Left cardiac atrium (tissue), 4 donors: ENCODE data around the gene TP53RK. TPM values are rescaled to one million over a fixed set of nuclear protein-coding genes. Genes with fewer than 3 reads are reported as not detected.

Experiments used
- ATAC-seq, 2 donors: fragments of 200-7000 bp; cut with Tn5 transposase; one replicate each; pipeline ENCODE4 v1.9.1; 2020; ENCODE audit warnings: mild to moderate bottlenecking in 2 of 2, moderate library complexity in 2 of 2
- DNase-seq: peaks from one replicate; pipeline ENCODE4 v3.0.0-alpha.2; 2020
- intact Hi-C, 2 donors: fragments of 100-400 bp; cut with DNase I; formaldehyde crosslinking; loops; one replicate each; pipeline versions ENCODE4 v1.14.1 to v1.15.1; 2022 to 2023
- long read RNA-seq: library from polyadenylated mRNA; unstranded; transcript quantifications from one replicate; pipeline ENCODE4 v2.0.0, GENCODE V29; 2021
- total RNA-seq, 2 donors: library from RNA; stranded (reverse); fragmentation: NEBNext Ultra II Directional; extraction: Animal tissue kit (Norgen Biotek cat#: 25700); gene quantifications; one replicate each; pipeline ENCODE4 v1.2.1, GENCODE V29; 2021
- donor health status: DM: no; HTN: yes; CAD: no.
- donor health status: DM: no; HTN: yes; CAD: no; lungs with severe emphysema.
- donor health status: DM: yes; HTN: yes; CAD: no.
- donor health status: Dilated cardiomyopathy.

TP53RK gene
- 1 to 10 TPM; 6.8 to 9.7 TPM for total RNA-seq
- long read RNA-seq, transcript TP53RK-202 (2 exons, 3,515 nt): major isoform, 19 of 20 reads
- long read RNA-seq, partial matches to known transcripts: 0 of 20 reads
- long read RNA-seq, other reads (novel, unspliced or antisense): 0 of 20 reads

DNA sequence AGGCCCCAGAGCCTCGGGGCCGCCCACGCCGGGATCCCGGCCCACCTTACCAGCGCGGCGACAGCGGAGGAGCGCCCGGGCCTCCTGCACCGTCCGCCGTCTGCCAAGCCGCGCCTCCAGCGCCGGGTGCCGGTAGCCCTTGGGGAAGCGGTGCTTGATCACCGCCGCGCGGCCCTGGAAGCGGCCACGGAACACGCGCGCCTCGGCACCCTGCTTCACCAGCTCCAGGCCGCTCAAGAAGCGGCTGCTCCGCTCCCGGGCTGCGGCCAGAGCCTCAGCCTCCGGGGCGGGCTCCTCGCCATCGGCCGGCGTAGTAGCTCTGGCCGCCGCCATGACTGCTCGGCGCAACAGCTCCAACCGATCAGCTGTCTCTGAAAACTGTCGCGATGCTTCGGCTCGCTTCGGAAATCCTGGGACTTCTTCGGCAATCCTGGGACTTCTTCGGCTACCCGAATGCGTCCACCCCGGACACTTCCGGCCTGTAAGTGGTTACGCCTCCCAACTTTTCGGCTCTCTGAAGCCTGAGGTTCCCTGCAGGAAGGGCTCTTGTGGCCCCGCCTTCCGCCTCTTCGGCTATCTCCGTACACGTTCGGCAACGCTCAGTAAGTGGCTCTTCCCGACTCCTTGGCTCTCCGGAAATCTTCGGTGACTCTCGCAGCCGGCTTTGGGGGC is at the start of gene TP53RK:
TP53RK (minus strand) TSS at position 363 of the 672 bp plus-strand sequence; CDS start at position 333, 30 bp downstream.
- DNase-seq (peak; percentile 99), ATAC-seq (peak; percentile 96 to 99)
- intact Hi-C loops: no loop called here

DNA sequence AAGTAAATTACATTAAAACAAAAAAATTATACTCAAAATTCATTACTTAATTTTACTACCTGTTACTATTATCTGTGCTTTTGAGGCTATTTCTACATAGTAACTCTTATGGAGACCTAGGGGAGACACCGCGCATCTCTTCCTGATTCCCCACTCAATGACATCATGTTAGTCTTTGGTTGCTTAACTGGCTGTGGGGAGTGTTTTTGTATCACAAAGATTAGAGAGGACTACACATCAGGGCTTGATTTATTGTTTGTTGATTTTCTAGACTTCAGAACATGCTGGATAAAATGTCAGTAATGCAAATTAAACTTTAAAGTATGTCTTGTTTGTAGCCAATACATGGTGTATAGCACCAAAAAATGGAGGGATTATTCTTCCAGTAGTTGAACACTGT is 46.2 kb upstream of the TP53RK start:
- intact Hi-C loops: no loop called here
- DNase-seq: no peak
- ATAC-seq: no peak

DNA sequence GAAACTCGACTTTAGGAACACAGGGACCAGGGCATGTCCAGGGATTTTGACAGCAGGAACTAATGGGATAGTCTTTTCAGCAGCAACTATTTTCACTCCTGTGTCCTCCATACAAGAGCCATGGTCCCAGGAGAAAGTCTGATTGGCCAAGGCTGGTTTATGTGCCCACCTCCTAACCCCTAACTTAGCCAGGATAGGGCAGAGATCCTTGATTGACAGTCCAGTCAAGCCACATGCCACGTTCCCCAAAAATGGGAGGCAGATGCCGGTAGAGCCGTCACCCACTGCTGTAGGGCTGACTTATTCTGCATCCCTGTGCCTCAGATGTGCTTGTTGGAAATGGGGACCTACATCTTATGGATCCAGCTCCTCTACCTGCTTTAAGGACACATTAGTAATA is 42.5 kb upstream of the TP53RK start:
- intact Hi-C loops: no loop called here
- DNase-seq: no peak
- ATAC-seq: no peak

DNA sequence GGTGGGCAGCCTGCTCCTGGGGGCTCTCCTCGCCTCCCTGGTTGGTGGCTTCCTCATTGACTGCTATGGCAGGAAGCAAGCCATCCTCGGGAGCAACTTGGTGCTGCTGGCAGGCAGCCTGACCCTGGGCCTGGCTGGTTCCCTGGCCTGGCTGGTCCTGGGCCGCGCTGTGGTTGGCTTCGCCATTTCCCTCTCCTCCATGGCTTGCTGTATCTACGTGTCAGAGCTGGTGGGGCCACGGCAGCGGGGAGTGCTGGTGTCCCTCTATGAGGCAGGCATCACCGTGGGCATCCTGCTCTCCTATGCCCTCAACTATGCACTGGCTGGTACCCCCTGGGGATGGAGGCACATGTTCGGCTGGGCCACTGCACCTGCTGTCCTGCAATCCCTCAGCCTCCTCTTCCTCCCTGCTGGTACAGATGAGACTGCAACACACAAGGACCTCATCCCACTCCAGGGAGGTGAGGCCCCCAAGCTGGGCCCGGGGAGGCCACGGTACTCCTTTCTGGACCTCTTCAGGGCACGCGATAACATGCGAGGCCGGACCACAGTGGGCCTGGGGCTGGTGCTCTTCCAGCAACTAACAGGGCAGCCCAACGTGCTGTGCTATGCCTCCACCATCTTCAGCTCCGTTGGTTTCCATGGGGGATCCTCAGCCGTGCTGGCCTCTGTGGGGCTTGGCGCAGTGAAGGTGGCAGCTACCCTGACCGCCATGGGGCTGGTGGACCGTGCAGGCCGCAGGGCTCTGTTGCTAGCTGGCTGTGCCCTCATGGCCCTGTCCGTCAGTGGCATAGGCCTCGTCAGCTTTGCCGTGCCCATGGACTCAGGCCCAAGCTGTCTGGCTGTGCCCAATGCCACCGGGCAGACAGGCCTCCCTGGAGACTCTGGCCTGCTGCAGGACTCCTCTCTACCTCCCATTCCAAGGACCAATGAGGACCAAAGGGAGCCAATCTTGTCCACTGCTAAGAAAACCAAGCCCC is 36.2 kb upstream of the TP53RK start:
- DNase-seq (no peak), ATAC-seq (no peak)
- intact Hi-C loops: no loop called here

DNA sequence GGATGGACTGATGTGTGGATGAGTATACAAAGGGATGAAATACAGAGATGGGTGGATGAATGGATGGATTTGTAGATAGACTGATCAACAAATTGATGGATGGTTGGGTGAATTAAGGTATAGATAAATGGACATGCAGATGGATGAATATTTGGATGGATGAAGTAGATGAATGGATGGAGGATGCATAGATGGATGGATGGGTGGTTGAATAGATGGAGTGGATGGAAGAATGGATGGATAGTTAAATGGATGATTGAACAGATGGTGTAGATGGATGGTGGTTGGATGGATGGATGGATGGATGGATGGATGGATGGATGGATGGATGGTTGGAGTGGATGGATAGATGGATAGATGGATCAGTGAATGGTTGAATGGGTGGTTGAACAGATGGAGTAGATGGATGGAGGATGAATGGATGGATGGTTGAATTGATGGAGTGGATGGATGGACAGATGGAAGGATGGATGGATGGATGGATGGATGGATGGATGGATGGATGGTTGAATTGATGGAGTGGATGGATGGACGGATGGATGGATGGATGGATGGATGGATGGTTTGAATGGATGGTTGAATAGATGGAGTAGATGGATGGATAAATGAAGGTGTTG is 35.2 kb upstream of the TP53RK start:
- ATAC-seq (no peak), DNase-seq (no peak)
- intact Hi-C loops: no loop called here

DNA sequence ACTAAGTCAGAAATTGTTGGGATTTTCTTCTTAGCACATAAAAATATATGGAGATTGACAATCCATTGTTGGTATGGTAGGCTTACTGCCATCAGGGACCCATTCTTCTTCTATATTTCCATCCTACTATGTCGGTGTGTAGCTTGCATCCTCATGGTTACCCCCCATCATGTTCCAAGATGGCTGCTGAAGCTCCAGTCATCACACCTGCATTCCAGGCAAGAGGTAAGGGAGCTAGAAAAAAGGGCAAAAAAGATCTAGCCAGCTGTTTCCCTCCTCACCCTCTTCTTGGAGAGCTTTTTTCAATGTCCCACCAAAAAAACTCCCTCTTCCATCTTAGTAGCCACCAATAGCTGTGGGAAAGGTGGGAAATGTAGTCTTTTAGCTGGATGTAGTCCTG is 33.8 kb upstream of the TP53RK start:
- DNase-seq (no peak), ATAC-seq (no peak)
- intact Hi-C loops: no loop called here

DNA sequence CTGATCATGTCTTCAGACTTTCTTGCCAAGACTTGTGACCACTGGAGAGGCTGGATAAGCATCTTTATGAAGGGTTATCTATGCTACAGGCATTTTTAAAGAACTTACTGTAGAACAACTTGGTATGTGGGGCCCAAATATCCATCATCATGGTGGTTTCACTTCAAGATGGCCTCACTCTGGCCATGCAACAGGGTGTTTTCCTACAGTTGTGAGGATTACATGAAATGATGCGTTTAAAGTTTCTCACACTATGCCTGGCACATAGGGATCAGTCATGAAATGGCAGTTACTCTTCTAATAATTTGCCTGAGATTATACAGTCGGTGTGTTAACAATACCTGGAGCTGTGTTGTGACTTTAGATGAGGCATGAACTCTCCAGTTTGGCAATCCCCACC is 33.2 kb upstream of the TP53RK start:
- no peak for ATAC-seq

DNA sequence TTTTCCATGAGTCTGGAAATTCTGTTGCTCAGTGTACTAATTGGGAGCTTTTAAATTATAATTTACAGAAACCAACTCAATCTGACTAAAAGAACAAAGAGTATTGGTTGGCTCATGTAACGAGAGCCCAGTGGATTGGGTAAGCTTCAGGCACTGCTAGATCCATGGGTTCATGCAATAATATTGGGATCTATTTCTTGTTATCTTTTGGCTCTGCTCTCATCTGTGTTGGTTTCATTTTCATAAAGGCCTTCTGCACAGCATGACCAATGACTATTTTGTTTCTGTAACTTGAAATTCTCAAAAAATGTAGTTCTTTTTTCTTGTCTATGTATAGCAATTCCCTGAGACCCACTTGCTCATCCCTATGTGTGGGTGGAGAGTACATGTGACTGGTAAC is 32.2 kb upstream of the TP53RK start:
- DNase-seq: no peak
- intact Hi-C loops: no loop called here
- ATAC-seq: no peak

More for the DNA sequence above, 33.2 kb upstream of the TP53RK start:
- intact Hi-C loops: no loop called here
- no peak for DNase-seq

DNA sequence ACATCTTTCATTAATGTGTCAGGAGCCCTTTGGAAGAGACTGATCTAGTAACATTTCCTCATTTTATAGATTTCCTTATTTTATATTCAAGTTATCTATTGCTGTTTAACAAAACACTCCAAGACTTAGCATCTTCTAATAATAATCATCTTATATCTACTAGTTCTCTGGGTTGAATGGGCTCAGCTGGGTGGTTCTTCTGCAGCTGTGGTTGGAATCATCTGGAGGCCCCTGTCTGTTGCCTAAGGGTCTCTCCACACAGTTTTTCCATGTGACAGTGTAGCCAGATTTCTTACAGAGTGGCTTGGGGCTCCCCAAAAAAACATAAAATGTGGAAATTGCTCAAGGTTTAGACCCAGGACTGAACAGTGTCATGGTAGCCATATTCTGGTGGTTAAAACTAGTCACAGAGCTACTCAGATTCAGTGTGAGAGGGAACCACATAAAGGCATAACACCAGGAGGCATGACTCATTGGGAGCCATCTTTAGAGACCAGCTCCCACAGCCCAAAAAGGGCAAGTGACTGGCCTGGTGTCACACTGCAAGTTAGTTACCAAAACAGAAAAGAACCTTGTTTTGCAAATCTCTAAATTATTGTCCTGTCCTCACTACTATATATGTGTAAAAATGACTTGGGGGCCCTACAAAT is 31.7 kb upstream of the TP53RK start:
- DNase-seq (no peak), ATAC-seq (no peak)
- intact Hi-C loops: no loop called here

DNA sequence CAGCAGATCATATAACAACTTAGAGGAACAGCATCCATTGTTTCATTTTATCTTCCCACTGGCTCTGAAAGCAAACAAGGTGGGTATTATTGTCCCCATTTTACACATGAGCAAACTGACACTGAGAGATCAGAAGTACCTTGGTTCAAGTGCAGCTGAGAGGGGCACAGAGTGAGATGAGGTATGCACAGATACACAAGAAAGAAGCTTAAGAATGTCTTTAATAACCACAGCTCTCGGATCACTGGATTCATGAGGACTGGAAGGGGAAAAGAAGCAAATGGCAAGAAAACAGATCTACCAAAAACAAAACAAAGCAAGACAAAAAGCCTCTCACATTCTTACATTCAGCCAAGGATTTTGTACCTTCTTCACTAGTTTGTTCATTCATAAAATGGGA is 30.8 kb upstream of the TP53RK start:
- DNase-seq (no peak), ATAC-seq (no peak)
- intact Hi-C loops: no loop called here

DNA sequence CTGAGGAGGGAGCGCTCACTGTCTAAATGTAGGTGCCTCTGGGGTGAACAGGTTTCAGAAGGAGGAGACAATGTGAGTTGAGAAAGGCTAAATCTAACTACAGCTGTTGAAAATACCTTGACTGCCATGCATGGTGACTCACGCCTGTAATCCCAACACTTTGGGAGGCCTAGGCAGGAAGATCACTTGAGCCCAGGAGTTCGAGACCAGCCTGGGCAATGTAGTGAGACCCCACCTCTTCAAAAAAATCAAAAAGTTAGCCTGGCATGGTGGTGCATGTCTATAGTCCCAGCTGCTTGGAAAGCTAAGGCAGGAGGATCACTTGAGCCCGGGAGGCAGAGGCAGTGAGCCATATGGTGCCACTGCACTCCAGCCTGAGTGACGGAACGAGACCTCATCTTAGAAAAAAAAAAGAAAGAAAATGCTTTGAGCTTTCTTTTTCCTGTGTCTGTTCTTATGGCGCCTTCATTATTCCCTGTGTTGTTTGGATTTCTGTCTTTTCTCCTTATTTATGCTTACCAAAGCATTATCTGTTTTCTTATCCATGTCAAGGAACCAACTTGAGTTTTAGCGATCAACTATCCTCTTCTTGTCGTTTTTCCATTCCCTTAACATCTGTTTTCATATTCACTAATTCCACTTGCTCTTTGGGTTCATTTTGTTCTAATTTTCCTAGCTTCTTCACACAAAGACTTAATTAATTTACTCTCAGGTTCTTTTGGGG is 28.7 kb upstream of the TP53RK start:
- intact Hi-C loops: no loop called here
- ATAC-seq (no peak), DNase-seq (no peak)

DNA sequence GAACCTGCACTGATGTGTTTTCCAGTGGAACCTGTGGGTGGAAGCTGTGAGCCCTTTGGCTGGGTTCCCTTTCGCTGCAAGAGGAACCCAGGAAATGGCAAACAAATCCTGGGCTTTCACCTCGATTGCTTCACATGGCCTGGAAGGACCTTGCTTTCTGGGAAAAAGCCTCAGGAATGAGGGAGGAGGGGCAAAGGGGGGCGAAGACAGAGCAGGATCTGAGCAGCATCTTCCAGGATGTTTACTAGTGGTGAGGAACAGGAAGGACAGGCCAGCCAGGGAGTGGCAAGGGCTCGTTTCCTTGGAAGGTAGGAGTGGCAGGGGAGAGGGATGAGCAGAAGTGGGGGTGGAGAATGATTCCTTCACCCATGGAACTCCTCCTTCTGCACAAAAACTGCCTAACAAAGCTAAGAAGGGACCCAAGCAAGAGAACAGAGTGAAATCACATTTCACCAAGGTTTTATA is 26.1 kb upstream of the TP53RK start:
- peak; percentile 29 for DNase-seq
- ATAC-seq: peak; percentile 51 to 74
- intact Hi-C loops: no loop called here

DNA sequence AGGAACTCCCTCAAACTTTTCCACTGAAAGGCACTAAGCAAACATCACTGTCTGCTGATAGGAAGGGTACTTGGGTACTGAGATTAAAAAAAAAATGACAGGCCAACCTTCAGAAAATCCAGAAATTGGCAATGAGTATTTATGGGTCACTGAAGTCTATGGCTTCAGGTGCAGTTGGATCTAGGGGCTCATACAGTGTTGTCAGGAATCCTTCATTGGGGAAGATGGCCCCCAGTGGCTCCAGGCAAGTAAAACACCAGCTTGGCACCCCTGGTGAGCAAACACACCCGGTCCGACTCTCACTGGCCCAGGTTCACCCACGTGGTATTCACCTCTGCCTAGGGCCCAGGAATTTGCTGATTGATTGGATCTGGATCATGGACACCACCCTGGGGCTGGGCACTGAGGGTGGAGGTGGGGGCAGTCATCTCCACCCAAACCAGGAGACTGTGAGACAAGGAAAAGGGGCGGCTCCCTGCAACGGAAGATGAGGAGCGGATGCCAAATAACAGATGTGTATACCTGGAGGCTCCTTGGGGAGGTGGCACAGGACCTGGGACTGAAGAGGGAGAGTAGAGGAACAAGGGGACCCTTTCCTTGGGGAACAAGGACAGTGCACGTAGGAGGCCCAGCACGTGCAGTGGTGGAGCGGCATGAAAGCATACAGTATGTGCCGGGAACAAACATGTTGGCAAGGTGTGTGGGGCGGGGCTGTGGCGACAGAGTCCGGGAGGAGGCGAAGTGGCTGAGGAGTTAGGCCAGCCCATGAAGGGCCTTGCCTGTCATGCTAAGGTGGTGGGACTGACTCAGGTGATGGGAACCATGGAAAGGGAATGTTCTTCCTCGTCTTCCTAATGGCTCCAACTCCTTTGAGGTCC is 25.0 kb upstream of the TP53RK start:
- DNase-seq (no peak), ATAC-seq (no peak)
- intact Hi-C loops: no loop called here

DNA sequence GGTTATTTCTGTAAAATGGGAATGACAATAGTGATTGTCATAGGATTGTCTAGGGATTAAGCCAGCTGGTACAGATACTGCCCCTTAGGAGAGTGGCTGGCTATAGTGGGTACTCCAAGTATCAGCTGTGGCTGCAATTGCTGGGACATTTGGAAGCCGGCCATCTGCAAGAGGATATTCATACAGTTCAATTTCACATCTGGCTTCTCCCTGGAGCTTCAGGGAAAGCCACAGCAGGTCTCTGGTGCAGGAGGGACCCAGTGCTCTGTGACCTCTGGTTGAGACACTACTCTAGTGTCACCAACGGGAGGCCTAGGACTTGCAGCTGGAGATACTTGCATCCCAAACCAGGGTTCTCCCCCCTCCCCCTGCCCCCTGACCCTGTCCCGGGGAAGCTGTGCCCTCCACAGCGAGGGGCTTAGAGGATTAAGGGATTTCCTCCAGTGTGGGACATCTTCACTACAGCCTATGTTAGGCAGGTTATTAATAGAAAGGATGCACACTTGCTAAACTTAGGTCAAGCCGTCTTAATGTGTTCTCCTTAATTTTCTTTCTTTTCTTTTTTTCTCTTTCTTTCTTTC is 22.9 kb upstream of the TP53RK start:
- ATAC-seq (no peak), DNase-seq (no peak)
- intact Hi-C loops: no loop called here

DNA sequence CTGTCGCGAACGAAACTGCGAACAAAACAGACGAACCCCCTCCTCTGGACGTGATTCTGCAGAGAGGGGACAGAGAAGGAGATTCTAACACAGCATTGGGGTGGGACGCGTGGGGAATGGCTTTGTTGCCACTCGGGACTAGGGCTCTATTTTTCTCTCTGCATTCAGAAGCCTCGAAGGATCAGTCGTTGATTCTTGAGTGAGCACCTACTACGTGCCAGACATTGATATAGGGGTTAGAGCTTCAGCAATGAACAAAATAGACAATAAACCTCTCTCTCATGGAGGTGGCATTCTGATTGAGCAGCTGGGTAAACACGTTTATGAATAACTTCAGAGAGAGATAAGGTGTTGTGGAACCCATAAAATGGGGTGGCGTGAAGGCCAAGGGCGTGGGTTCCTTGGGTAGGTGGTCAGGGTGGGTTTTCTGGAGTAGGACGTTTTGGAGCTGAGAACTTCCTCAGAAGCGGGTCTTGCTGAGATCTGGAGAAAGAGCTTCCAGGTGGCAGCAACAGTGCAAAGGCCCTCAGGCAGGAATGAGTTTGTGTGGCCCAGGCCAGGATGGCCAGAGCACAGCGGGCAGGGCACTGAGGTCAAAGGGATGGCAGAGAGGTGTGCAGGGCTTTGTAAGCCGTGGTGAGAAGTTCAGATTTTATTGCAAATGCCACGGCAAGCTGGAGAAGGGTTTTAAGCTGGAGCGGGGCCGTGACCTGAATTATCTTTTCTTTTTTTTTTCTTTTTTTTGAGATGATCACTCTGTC is 21.1 kb upstream of the TP53RK start:
- intact Hi-C loops: no loop called here
- DNase-seq: no peak
- ATAC-seq: no peak

DNA sequence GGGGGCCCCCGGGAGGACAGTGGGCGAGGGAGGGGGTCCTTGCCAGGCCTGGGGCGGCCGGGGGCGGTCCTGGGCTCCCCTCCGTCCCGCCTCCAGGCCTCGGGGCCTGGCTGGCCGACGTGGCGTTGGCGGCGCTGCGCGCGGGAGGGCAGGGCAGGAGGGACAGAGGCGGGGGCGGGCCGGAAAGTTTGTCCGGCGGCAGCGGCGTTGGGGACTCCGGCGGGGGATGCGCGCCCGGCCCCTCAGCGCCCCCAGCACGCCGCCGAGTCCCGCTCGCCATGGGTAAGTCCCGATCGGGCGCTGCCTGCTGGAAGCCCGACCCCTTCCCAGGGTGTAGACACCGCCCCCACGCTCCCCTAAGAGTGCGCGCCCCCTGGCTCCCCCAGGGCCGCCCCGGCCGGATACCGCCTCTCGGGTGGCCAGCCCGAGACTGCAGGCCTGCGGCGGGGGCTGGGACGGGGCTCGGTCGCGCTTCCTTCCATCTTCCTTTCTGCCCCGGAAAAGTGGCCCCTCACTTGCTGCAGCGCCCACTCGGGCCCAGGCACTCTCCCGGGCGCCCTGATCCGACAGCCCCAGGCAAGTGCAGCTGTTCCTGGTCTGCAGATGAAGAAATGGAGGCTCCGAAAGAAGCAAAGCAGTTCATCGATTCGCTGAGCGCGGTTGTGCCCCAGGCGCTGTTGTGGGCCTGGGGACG is 20.4 kb upstream of the TP53RK start, which contains the start of gene SLC2A10:
SLC2A10 (plus strand) TSS at position 191 of the 694 bp plus-strand sequence; CDS start at position 279, 88 bp downstream.
- intact Hi-C loops: no loop called here
- ATAC-seq: peak; percentile 92
- peak; percentile 75 for DNase-seq
